Prostate gland (tissue), 2 donors: ENCODE measurements around the gene KLF6.

ENCODE experiments used
- POLR2AphosphoS5 ChIP-seq: sonication (generic); formaldehyde crosslinking; IDR thresholded peaks from one replicate; pipeline ENCODE4 v1.6.1; 2017; ENCODE audit warnings: antibody characterized with exemption
- TF ChIP-seq, protein P1 (sequence below), 4 experiments: fragments of 200-600 bp in 2 of 4; fragments of 450-650 bp in 2 of 4; sonication (generic) in 2 of 4; IDR thresholded peaks; 1 replicate in 3 of 4; 2 replicates in 1 of 4; pipeline ENCODE4 v1.5.1; 2016 to 2019; ENCODE audit warnings: antibody characterized with exemption in 4 of 4, mild to moderate bottlenecking in 2 of 4, moderate library complexity in 2 of 4

DNA sequence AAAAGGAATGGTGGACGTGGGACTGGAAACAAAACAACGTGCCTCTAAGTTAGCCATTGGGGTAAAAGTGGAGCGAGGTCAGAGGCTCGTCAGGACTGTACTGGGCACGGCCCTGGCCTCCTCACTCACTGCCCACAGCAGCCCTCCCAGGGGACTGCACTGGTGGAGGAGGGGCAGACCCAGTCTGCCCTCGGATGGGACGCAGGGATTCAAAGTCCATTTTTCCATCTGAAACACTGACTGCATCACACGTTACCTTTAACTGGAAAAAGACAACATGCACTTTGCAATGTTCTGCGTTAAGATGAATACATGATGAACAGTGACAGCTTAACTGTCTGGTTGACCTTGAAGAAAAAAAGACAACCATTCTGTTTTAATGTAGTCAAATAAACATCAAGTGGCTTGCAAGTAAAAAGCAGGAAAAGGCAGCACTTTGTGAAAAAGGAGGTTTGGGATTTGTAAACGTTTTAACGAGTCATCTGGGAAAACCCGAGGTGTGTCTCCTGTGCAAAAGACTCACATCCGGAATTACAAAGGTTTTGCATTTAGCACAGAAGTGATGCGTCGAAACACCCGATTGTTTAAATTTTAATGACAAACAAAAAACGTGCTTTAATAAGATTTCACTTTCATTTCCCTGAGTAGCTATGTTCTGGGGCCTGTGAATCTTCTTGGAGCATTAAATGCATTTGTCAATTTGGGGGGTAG is 18.8 kb downstream of the KLF6 start:
- TF ChIP-seq, protein P1, sequence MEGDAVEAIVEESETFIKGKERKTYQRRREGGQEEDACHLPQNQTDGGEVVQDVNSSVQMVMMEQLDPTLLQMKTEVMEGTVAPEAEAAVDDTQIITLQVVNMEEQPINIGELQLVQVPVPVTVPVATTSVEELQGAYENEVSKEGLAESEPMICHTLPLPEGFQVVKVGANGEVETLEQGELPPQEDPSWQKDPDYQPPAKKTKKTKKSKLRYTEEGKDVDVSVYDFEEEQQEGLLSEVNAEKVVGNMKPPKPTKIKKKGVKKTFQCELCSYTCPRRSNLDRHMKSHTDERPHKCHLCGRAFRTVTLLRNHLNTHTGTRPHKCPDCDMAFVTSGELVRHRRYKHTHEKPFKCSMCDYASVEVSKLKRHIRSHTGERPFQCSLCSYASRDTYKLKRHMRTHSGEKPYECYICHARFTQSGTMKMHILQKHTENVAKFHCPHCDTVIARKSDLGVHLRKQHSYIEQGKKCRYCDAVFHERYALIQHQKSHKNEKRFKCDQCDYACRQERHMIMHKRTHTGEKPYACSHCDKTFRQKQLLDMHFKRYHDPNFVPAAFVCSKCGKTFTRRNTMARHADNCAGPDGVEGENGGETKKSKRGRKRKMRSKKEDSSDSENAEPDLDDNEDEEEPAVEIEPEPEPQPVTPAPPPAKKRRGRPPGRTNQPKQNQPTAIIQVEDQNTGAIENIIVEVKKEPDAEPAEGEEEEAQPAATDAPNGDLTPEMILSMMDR (IDR thresholded peaks at IDR 0.05), result no peak
- TF ChIP-seq POLR2AphosphoS5, result no peak
